Adrenal gland (tissue), 5 donors: ENCODE data around the gene VPS35L.

Source experiments
- CTCF ChIP-seq, 6 experiments: fragments of 450-650 bp in 4 of 6; fragments of 200-600 bp in 2 of 6; sonication (generic) in 1 of 6; IDR thresholded peaks; 1 replicate in 5 of 6; 2 replicates in 1 of 6; pipeline versions ENCODE4 v1.5.1 to v1.8.0; 2016 to 2021; ENCODE audit warnings: antibody characterized with exemption in 6 of 6, mild to moderate bottlenecking in 2 of 6, moderate library complexity in 1 of 6
- POLR2A ChIP-seq, 2 donors: fragments of 450-650 bp; IDR thresholded peaks; one replicate each; pipeline ENCODE4 v1.6.1; 2017; ENCODE audit warnings: antibody characterized with exemption in 2 of 2, mild to moderate bottlenecking in 2 of 2, moderate library complexity in 1 of 2
- donor health status: DM: no; HTN: no; CAD: no.

GRCh38 chr16:19748389-19749168 lies 193.1 kb downstream of the VPS35L start:
- TF ChIP-seq CTCF (IDR thresholded peaks at IDR 0.05) = no peak
- TF ChIP-seq POLR2A (IDR thresholded peaks at IDR 0.05) = no peak
